Mammary microvascular endothelial cell (primary cell): ENCODE measurements around the gene KIRREL2. TPM values are rescaled to one million over a fixed set of nuclear protein-coding genes. Genes with fewer than 3 reads are reported as not detected.

Experiments used
- total RNA-seq: library from RNA; depleted of rRNA; stranded (reverse); fragments of >200 nt; gene quantifications from 2 replicates; pipeline ENCODE4 v1.2.3, GENCODE V29; 2015

KIRREL2 gene
- total RNA-seq, result not detected in 2 replicates

DNA sequence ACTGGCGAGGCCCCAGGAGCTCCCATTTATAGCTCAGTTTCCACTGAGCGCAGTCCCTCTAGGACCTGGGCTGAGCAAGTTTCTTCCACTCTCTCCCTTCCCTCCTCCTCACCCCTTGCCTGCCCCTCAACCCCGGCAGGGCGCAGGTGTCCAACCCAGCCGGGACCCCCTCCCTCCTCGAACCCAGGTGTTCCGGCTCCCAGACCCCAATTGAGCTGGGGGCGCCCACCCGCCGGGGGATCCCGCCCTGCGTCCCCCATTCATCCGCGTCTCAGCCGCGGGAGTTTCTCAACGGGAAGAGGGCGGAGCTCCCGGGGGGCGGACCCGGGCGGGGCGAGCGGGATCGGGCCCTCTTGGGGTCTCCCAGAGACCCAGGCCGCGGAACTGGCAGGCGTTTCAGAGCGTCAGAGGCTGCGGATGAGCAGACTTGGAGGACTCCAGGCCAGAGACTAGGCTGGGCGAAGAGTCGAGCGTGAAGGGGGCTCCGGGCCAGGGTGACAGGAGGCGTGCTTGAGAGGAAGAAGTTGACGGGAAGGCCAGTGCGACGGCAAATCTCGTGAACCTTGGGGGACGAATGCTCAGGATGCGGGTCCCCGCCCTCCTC is at the start of gene KIRREL2:
TSS of gene KIRREL2 (plus strand) at position 366 of the 604 bp plus-strand sequence. CDS start at position 575, 209 bp downstream.

DNA sequence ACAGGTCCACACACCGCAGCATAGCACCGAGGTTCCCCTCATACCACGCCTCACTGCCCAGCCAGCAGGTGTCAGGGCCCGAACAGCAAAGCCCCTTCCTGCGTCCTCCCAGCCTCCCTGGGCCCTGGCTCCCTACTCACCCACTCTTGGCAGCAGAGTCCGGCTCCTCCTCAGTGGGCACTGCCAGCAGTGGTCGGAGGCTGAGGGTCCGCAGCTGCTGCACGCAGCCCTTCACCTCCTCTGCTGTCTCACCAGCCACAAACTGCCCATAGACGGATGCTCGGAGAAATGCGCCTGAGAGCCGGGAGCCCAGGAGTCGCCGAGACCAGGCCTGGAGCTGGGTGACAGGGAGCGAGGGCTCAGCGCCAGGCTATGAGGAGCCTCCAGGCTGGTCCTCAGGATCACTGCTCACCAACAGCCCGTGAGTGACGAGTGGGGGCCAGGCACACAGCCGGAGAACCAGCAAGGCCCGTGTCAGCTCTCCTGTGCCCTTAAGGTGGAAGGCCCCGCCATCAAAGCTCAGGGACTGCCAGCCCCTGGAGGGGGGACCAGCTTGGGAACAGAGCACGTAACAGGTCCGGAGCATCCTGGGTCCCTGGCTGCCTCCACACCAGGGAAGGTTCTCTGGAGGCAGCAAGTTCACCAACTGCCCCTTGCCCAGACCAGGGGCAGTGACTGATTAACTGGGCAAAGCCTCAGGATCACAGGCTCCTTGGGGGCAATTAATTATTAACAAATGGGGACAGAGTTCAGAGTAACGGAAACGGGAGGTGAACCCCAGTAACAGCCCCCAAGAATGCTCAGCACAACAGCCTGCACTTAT is 44.3 kb upstream of the KIRREL2 start, which contains the start of gene PRODH2:
TSS of gene PRODH2 (minus strand) at position 626 of the 823 bp plus-strand sequence. CDS start at position 586, 40 bp downstream.

DNA sequence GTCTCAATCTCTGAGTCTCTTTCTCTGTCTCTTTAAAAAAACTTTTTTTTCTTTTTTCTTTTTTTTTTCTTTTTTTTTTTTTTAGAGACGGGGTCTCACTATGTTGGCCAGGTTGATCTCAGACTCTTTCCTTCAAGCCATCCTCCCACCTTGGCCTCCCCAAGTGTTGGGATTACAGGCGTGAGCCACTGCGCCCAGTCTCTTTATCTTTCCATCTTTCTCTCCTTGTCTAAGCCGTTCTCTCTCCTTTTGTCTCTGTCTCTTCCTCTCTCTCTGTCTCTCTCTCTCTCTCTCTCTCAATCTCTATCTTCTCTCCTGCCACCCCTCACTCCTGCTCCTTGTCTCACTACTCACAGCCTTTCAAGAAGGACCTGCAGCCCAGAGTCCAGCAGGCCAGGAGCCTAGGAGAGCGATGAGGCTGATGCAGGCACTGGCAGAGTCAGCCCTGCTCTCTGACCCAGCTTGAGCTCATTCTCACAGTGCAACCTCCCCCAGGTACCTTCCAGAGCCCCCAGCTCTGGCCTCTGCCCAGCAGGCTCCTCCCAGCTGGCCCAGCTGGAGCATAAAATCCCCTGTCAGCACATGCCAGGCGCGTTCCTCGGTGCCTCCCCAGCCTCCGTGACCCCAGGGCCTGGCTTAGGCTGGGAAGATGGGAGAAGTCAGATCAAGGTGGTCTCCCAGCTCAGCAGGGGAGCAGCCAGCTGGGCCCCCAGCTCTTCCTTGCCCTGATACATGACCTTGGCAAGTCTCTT is 4.5 kb upstream of the KIRREL2 start, which contains the start of gene NPHS1:
TSS of gene NPHS1 (minus strand) at position 476 of the 752 bp plus-strand sequence. CDS start 667 bp downstream, outside the sequence.

DNA sequence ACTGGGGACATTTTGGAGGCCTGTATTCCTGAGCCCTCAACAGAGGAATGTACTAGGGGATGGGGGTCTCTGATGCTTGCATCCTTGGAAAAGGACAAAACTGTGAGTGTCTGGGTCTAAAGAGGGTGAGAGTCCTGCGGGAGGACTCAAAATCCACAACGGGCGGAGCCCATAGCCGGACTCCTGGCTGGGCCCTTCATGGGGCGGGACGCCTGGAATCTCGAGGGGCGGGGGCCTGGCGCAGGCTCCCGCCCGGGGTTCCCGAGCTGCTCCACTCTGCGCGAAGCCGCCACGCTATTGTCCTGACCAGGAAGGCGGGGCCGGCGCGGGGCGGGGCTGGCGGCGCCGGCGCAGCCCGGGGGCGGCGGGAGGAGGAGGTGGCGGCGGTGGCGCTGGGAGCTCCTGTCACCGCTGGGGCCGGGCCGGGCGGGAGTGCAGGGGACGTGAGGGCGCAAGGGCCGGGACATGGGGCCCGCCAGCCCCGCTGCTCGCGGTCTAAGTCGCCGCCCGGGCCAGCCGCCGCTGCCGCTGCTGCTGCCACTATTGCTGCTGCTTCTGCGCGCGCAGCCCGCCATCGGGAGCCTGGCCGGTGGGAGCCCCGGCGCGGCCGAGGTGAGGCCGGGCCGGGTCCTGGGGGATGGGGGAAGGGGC is 11.6 kb downstream of the KIRREL2 start, which contains the start of gene APLP1:
TSS of gene APLP1 (plus strand) at position 403 of the 651 bp plus-strand sequence. CDS start at position 466, 63 bp downstream.

GRCh38 chr19:35901854-35902661 is 45.3 kb downstream of the KIRREL2 start, which contains the start of gene HCST:
HCST (plus strand) TSS chr19:35902529; CDS start chr19:35902594, 65 bp downstream.

DNA sequence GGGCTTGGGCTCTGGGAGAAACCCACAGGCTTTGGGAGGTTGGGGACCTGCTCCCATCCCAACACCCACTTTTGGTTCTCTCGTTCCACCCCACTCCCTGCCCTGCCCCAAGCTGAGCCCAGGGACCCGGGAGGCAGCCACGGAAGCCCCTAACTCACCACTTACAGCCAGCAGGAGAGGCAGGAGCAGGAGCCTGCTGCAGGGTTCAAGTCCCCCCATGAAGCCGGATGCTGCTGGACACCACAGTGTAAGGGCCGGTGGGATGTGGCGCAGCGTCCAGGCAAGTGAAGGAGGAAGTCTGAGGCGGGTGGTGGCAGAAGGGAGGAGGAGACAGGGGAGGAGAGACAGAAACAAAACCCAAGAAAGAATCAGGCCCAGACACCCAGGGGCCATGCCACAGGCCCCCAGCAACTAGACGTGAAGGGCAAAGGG is 51.3 kb downstream of the KIRREL2 start, which contains the start of gene TYROBP:
TSS of gene TYROBP (minus strand) at position 286 of the 432 bp plus-strand sequence. CDS start at position 219, 67 bp downstream.

Other genes starting within 250 kb of the KIRREL2 start
- 13.0 and 13.1 TPM in 2 replicates for gene HAUS5, start 244.2 kb upstream of the KIRREL2 start, total RNA-seq
- 93.7 and 102 TPM in 2 replicates for gene RBM42, start 227.9 kb upstream of the KIRREL2 start, total RNA-seq
- gene ETV2, start 215.2 kb upstream of the KIRREL2 start, total RNA-seq, result 0.30 and 0.87 TPM in 2 replicates
- 571 and 586 TPM in 2 replicates for gene COX6B1, start 208.6 kb upstream of the KIRREL2 start, total RNA-seq
- gene UPK1A, start 190.4 kb upstream of the KIRREL2 start, total RNA-seq, result not detected in 2 replicates
- not detected in 2 replicates for gene ZBTB32, start 152.4 kb upstream of the KIRREL2 start, total RNA-seq
- gene KMT2B, start 138.9 kb upstream of the KIRREL2 start, total RNA-seq, result 8.9 and 10.5 TPM in 2 replicates
- 14.1 and 16.2 TPM in 2 replicates for gene IGFLR1, start 114.5 kb upstream of the KIRREL2 start, total RNA-seq
- 2.1 and 2.7 TPM in 2 replicates for gene U2AF1L4, start 111.5 kb upstream of the KIRREL2 start, total RNA-seq
- 17.9 and 32.1 TPM in 2 replicates for gene PSENEN, start 111.3 kb upstream of the KIRREL2 start, total RNA-seq
- gene LIN37, start 108.3 kb upstream of the KIRREL2 start, total RNA-seq, result 8.8 and 12.2 TPM in 2 replicates
- gene HSPB6, start 99.9 kb upstream of the KIRREL2 start, total RNA-seq, result 0.25 TPM in 1 of 2 replicates, not detected in the other
- gene PROSER3, start 98.7 kb upstream of the KIRREL2 start, total RNA-seq, result 9.4 and 13.3 TPM in 2 replicates
- 2.1 and 2.6 TPM in 2 replicates for gene ARHGAP33, start 81.3 kb upstream of the KIRREL2 start, total RNA-seq
- not detected in 2 replicates for gene PRODH2, start 44.1 kb upstream of the KIRREL2 start, total RNA-seq
- gene NPHS1, start 4.4 kb upstream of the KIRREL2 start, total RNA-seq, result not detected in 2 replicates
- gene APLP1, start 11.7 kb downstream of the KIRREL2 start, total RNA-seq, result 3.9 and 7.4 TPM in 2 replicates
- 2.2 and 2.7 TPM in 2 replicates for gene NFKBID, start 43.6 kb downstream of the KIRREL2 start, total RNA-seq
- not detected in 2 replicates for gene HCST, start 45.6 kb downstream of the KIRREL2 start, total RNA-seq
- not detected in 2 replicates for gene TYROBP, start 51.4 kb downstream of the KIRREL2 start, total RNA-seq
- 4.5 and 5.2 TPM in 2 replicates for gene LRFN3, start 79.5 kb downstream of the KIRREL2 start, total RNA-seq
- gene SDHAF1, start 138.3 kb downstream of the KIRREL2 start, total RNA-seq, result 17.8 and 19.1 TPM in 2 replicates
- gene SYNE4, start 151.9 kb downstream of the KIRREL2 start, total RNA-seq, result not detected in 2 replicates
- gene ALKBH6, start 157.3 kb downstream of the KIRREL2 start, total RNA-seq, result 21.0 and 23.0 TPM in 2 replicates
- gene CLIP3, start 176.0 kb downstream of the KIRREL2 start, total RNA-seq, result 1.9 and 2.1 TPM in 2 replicates
- gene THAP8, start 197.4 kb downstream of the KIRREL2 start, total RNA-seq, result 5.8 and 6.0 TPM in 2 replicates
- 9.1 and 10.9 TPM in 2 replicates for gene WDR62, start 198.0 kb downstream of the KIRREL2 start, total RNA-seq